ENCODE data around the gene FAM219A.
"Not testable (repeated sequence)": the region's sequence is repeated elsewhere in the genome, so short reads cannot be mapped to it uniquely, and the experiment has no call there.

Gene FAM219A

DNA sequence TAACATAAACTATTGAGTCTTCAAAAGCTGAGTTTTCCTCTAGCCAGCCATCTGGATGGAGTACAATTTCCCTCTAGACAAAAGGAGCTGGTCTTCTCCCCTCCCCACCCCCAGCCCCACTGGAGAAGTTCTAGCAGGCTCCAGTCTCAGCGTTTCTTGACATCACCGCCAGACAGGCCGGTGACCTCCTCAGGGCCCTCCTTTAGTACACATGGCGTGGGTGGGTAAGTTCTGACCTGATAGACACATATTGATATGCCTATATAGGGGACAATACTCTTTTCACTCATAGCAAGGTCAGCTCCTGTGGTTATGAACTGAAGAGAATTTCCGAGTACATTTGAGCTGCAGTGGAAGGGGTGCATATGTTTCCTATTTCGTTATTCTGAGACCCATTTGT, 27.5 kb upstream of the FAM219A start:
- TF ChIP-seq, protein P1, sequence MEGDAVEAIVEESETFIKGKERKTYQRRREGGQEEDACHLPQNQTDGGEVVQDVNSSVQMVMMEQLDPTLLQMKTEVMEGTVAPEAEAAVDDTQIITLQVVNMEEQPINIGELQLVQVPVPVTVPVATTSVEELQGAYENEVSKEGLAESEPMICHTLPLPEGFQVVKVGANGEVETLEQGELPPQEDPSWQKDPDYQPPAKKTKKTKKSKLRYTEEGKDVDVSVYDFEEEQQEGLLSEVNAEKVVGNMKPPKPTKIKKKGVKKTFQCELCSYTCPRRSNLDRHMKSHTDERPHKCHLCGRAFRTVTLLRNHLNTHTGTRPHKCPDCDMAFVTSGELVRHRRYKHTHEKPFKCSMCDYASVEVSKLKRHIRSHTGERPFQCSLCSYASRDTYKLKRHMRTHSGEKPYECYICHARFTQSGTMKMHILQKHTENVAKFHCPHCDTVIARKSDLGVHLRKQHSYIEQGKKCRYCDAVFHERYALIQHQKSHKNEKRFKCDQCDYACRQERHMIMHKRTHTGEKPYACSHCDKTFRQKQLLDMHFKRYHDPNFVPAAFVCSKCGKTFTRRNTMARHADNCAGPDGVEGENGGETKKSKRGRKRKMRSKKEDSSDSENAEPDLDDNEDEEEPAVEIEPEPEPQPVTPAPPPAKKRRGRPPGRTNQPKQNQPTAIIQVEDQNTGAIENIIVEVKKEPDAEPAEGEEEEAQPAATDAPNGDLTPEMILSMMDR (IDR thresholded peaks at IDR 0.05; ENCODE audit: borderline replicate concordance, insufficient read depth, low read depth, low read length): no peak
- H3K4me3 ChIP-seq (ENCODE audit: low read depth, low read length): no peak overlapping the region

DNA sequence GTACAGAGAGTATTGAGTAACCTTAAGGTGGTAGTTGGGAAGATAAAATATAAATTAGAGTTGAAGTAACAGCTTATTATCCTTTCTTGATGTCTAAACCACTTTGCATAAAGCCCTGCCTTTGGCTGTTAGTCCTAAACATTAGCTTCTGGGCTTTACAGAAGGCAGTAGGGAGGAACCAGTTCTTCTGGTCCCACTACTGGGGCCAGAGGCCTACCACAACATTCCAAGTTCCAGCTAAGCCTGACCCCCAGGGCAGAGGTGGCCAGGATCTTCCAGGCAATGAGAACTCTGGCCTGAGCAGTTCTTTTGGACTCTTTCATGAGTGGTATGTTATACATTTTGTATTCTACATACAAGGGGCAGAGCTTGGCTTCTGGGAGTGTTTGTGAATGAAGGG, 26.3 kb upstream of the FAM219A start:
- TF ChIP-seq, protein P1 (IDR thresholded peaks at IDR 0.05; ENCODE audit: borderline replicate concordance, insufficient read depth, low read depth, low read length): no peak
- H3K4me3 ChIP-seq (ENCODE audit: low read depth, low read length): no peak overlapping the region

DNA sequence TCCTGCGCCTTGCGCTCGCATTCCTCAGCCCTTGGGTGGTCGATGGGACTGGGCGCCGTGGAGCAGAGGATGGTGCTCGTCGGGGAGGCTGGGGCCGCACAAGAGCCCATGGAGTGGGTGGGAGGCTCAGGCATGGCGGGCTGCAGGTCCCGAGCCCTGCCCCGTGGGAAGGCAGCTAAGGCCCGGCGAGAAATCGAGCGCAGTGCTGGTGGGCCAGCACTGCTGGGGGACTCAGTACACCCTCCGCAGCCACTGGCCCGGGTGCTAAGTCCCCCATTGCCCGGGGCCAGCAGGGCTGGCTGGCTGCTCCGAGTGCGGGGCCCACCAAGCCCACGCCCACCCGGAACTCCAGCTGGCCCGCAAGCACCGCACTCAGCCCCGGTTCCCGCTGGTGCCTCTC, 24.4 kb upstream of the FAM219A start:
- not testable (repeated sequence) for H3K4me3 ChIP-seq (ENCODE audit: low read depth, low read length)

DNA sequence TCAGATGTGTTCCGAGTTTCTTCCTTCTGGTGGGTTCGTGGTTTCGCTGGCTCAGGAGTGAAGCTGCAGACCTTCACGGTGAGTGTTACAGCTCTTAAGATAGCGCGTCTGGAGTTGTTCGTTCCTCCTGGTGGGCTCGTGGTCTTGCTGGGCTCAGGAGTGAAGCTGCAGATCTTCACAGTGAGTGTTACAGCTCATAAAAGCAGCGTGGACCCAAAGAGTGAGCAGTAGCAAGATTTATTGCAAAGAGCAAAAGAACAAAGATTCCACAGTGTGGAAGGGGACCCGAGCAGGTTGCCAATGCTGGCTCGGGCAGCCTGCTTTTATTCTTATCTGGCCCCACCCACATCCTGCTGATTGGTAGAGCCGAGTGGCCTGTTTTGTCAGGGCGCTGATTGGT, 23.2 kb upstream of the FAM219A start:
- H3K4me3 ChIP-seq (ENCODE audit: low read depth, low read length): not testable (repeated sequence)

DNA sequence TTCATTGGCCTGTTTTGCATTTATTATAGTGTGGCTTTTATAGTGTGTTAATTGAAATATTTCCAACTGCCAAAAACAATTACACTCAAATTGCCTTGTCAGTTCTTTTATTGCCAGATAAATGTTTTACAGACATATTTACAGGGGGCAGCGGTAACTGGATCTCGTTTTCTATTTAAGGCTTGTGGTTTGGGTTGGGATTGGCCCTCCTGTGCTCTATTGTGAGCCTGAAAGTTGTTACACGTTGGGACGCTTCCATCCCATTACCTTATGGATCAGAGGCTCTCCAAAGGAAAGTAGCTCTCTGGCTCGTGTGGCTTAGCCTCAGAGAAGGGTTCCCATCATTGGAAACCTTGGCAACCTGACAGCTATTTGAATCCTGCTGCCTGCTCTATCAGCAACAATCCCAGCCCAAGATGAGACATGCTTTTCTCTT, 21.1 kb upstream of the FAM219A start:
- no peak overlapping the region for H3K4me3 ChIP-seq (ENCODE audit: low read depth, low read length)
- TF ChIP-seq, protein P1 (IDR thresholded peaks at IDR 0.05; ENCODE audit: borderline replicate concordance, insufficient read depth, low read depth, low read length): no peak

DNA sequence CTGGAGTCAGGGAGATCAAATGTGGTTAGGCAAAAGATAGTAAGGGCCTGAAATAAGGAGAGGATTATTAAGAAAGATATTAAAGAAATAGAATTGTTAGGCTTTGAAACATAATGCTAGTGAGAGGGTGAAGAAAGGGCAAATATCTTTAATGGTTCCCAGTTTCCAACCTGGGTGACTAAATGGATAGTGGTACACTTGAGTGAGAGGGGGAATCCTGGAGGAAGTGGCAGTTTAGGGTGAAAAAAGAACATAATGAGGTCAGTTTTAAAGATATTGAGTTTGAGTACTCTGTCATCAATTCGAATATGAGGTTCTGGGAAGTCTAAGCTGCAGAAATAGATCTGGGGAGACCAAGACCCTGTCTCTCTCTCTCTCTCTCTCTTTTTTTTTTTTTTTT, 19.2 kb upstream of the FAM219A start:
- TF ChIP-seq, protein P1 (IDR thresholded peaks at IDR 0.05; ENCODE audit: borderline replicate concordance, insufficient read depth, low read depth, low read length): no peak
- H3K4me3 ChIP-seq (ENCODE audit: low read depth, low read length): no peak overlapping the region

DNA sequence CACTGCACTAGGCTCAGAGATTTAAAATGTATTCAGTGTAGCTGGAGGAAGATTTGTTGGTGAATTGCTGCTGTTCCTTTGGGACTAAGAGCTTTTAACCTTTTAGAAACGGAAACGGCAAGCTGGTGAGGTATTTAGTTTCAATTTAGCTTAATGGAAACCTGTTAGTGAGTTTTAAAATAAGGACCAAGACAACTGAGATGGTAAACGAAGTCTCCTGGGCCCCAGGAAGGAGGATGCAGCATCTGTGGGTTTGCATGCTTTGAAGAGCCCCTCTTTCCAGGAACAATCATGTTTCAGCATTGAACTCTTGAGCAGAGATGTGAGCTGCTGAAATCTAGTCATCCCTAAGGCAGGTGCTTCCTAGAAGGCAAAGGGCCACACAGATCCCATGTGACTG, 16.7 kb upstream of the FAM219A start:
- TF ChIP-seq, protein P1 (IDR thresholded peaks at IDR 0.05; ENCODE audit: borderline replicate concordance, insufficient read depth, low read depth, low read length): no peak
- H3K4me3 ChIP-seq (ENCODE audit: low read depth, low read length): no peak overlapping the region

DNA sequence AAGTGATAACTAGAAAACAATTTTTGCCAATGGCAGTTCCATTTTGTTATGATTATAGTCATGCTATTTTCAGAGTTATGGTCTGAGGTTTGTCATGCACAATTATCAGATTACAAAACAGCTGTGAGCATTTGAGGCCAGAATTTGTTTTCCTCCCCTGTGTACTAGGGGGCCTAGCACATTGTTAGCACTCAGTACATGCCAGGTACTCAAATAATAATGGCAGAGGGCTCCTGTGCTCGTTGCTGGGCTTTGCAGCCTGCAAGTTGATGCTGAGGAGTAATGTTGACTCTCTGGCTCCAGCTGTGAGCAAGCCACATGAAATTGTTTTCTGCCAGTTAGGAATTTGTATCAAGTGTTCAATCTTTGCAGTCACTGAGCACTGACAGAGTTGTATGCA, 7.1 kb upstream of the FAM219A start:
- TF ChIP-seq, protein P1 (IDR thresholded peaks at IDR 0.05; ENCODE audit: borderline replicate concordance, insufficient read depth, low read depth, low read length): no peak
- H3K4me3 ChIP-seq (ENCODE audit: low read depth, low read length): no peak overlapping the region

All from GM12875 (cell line).